Stimulated activated naive CD4-positive, alpha-beta T cell (primary cell): ENCODE results near the gene GRM1.

Source experiments
- DNase-seq, 6 experiments: peaks; one replicate each; lab custom pipeline; 2025; lab: John Stamatoyannopoulos, UW

The GRM1 gene

GRCh38 chr6:146470091-146470770 is 441.4 kb downstream of the GRM1 start:
- no peak for DNase-seq

GRCh38 chr6:146472918-146473317 is 444.1 kb downstream of the GRM1 start:
- no peak for DNase-seq

- DNase-seq = no peak
Observed at GRCh38 chr6:146481527-146481926, 452.7 kb downstream of the GRM1 start.

- no peak for DNase-seq
Observed at GRCh38 chr6:146484411-146484810, 455.5 kb downstream of the GRM1 start.
